Cardiac muscle cell (in vitro differentiated cells and primary cell): Measurements from ENCODE around the gene GPR180. TPM values are rescaled to one million over a fixed set of nuclear protein-coding genes. Genes with fewer than 3 reads are reported as not detected.

Experiments used
- DNase-seq, 2 donors: peaks; one replicate each; pipeline versions ENCODE4 v3.0.0 to v3.0.0-alpha.2; 2010 to 2017; ENCODE audit warnings: low read depth in 1 of 2, low spot score in 1 of 2
- H3K27ac ChIP-seq: fragments of 200-600 bp; sonication (generic); 2 replicates; pipeline ENCODE4 v1.5.1; 2016
- H3K27me3 ChIP-seq: fragments of 200-600 bp; sonication (generic); 2 replicates; pipeline ENCODE4 v1.6.0; 2016; ENCODE audit warnings: control low read depth
- H3K36me3 ChIP-seq: fragments of 200-600 bp; sonication (generic); 2 replicates; pipeline ENCODE4 v1.5.1; 2016; ENCODE audit warnings: control low read depth
- H3K4me1 ChIP-seq: fragments of 200-600 bp; sonication (generic); 2 replicates; pipeline ENCODE4 v1.8.1; 2017; ENCODE audit warnings: low read depth, mild to moderate bottlenecking, mixed run types
- H3K4me3 ChIP-seq: fragments of 200-600 bp; sonication (generic); 2 replicates; pipeline ENCODE4 v1.5.1; 2016; ENCODE audit warnings: mild to moderate bottlenecking
- H3K9me3 ChIP-seq: fragments of 200-600 bp; sonication (generic); 2 replicates; pipeline ENCODE4 v1.5.1; 2017; ENCODE audit warnings: low read depth, mild to moderate bottlenecking, control low read depth
- CTCF ChIP-seq: IDR thresholded peaks from 2 replicates; pipeline ENCODE4 v1.5.1; 2012; ENCODE audit warnings: low read depth, mild to moderate bottlenecking, low read length
- polyA plus RNA-seq: library from polyadenylated mRNA; unstranded; fragments of >200 nt; fragmentation: Nextera tagmentation; extraction: Ambion mirVana; gene quantifications from 2 replicates; pipeline ENCODE4 v1.2.1, GENCODE V29; 2016
- total RNA-seq: library from RNA; depleted of rRNA; stranded (reverse); fragments of >200 nt; gene quantifications from 2 replicates; pipeline ENCODE4 v1.2.3, GENCODE V29; 2016

The GPR180 gene
- total and polyA plus RNA-seq, 2 experiments from 2014 or later = 4.1 TPM

GRCh38 chr13:94664889-94665288 is 63.2 kb downstream of the GPR180 start:
- Histone ChIP-seq H3K36me3 (no peaks in the 10 kb centered on the region), H3K27me3 (peaks cover 7% of the 10 kb centered on the region), H3K27ac (no peak overlapping the region), H3K9me3 (no peaks in the 10 kb centered on the region), H3K4me3 (no peak overlapping the region), H3K4me1 (no peaks in the 10 kb centered on the region)
- TF ChIP-seq CTCF = no peak
- no peak for DNase-seq

GRCh38 chr13:94666065-94666464 is 64.4 kb downstream of the GPR180 start:
- no peaks in the 10 kb centered on the region for H3K9me3 ChIP-seq
- DNase-seq = no peak
- TF ChIP-seq CTCF = no peak
- no peak overlapping the region for H3K4me3 ChIP-seq
- H3K36me3 ChIP-seq = no peaks in the 10 kb centered on the region
- H3K4me1 ChIP-seq = no peaks in the 10 kb centered on the region
- H3K27me3 ChIP-seq = peaks cover 7% of the 10 kb centered on the region
- H3K27ac ChIP-seq = no peak overlapping the region

GRCh38 chr13:94667190-94667589 is 65.5 kb downstream of the GPR180 start:
- Histone ChIP-seq H3K9me3 (no peaks in the 10 kb centered on the region), H3K36me3 (no peaks in the 10 kb centered on the region), H3K4me3 (no peak overlapping the region), H3K4me1 (no peaks in the 10 kb centered on the region), H3K27ac (no peak overlapping the region), H3K27me3 (peaks cover 2% of the 10 kb centered on the region)
- DNase-seq = no peak
- TF ChIP-seq CTCF = no peak

GRCh38 chr13:94672400-94672799 is 70.7 kb downstream of the GPR180 start:
- no peak overlapping the region for H3K4me3 ChIP-seq
- H3K36me3 ChIP-seq = no peaks in the 10 kb centered on the region
- TF ChIP-seq CTCF = no peak
- H3K27ac ChIP-seq = no peak overlapping the region
- H3K27me3 ChIP-seq = peaks cover 24% of the 10 kb centered on the region
- no peaks in the 10 kb centered on the region for H3K9me3 ChIP-seq
- no peaks in the 10 kb centered on the region for H3K4me1 ChIP-seq
- DNase-seq = no peak

- Histone ChIP-seq H3K27ac (no peak overlapping the region), H3K4me3 (no peak overlapping the region), H3K27me3 (peaks cover 33% of the 10 kb centered on the region), H3K36me3 (no peaks in the 10 kb centered on the region), H3K4me1 (no peaks in the 10 kb centered on the region), H3K9me3 (no peaks in the 10 kb centered on the region)
- no peak for DNase-seq
- TF ChIP-seq CTCF = no peak
Measured at GRCh38 chr13:94673851-94674250, 72.2 kb downstream of the GPR180 start.
